ENCODE data around the gene KCNK5. TPM values are rescaled to one million over a fixed set of nuclear protein-coding genes. Genes with fewer than 3 reads are reported as not detected.

KCNK5 gene
- not detected in 2 replicates for total RNA-seq

GRCh38 chr6:39228992-39229767 is at the start of gene KCNK5:
Gene KCNK5, minus strand, starts transcription at chr6:39229475. Its CDS starts 364 bp downstream, at chr6:39229111.

Other genes with a start within 250 kb of the KCNK5 start
- gene GLP1R, start 180.7 kb downstream of the KCNK5 start, total RNA-seq: not detected in 2 replicates
- 11.7 and 15.3 TPM in 2 replicates for gene SAYSD1, start 114.3 kb downstream of the KCNK5 start, total RNA-seq
- not detected in 2 replicates for gene KCNK17, start 84.9 kb upstream of the KCNK5 start, total RNA-seq
- not detected in 2 replicates for gene KCNK16, start 93.2 kb upstream of the KCNK5 start, total RNA-seq